ENCODE results near the gene SEPTIN1.

SEPTIN1 gene

GRCh38 chr16:30406795-30407101, 24.4 kb upstream of the SEPTIN1 start:
- CTCF ChIA-PET = interaction anchor here (0.8 to 6.3 kb wide), 14 partner anchors 8 to 237 kb away, joined by 3 to 58 read pairs (median 8); partner anchors contain the start of genes DCTPP1, TBC1D10B and ZNF48
- no peak for TF ChIP-seq CTCF (IDR thresholded peaks at IDR 0.05; ENCODE audit: control extremely low read depth, extremely low read depth, low read depth, missing control alignments)
- POLR2A ChIA-PET = interaction anchor here (1.0 kb wide), 1 partner anchor 9 kb away, joined by 3 read pairs; no protein-coding TSS in a partner anchor
- DNase-seq (ENCODE audit: extremely low spot score) = no peak

- no peak for DNase-seq (ENCODE audit: extremely low spot score)
- ChIA-PET POLR2A (interaction anchor here (0.5 kb wide), 1 partner anchor 111 kb away, joined by 4 read pairs; no protein-coding TSS in a partner anchor), CTCF (interaction anchor here (0.7 to 1.8 kb wide), 5 partner anchors 10 to 28 kb away, joined by 3 to 6 read pairs (median 3); partner anchors contain the start of genes DCTPP1 and SEPTIN1)
- TF ChIP-seq CTCF (IDR thresholded peaks at IDR 0.05; ENCODE audit: control extremely low read depth, extremely low read depth, low read depth, missing control alignments) = no peak
Observed at GRCh38 chr16:30401768-30402425, 19.5 kb upstream of the SEPTIN1 start.

DNA sequence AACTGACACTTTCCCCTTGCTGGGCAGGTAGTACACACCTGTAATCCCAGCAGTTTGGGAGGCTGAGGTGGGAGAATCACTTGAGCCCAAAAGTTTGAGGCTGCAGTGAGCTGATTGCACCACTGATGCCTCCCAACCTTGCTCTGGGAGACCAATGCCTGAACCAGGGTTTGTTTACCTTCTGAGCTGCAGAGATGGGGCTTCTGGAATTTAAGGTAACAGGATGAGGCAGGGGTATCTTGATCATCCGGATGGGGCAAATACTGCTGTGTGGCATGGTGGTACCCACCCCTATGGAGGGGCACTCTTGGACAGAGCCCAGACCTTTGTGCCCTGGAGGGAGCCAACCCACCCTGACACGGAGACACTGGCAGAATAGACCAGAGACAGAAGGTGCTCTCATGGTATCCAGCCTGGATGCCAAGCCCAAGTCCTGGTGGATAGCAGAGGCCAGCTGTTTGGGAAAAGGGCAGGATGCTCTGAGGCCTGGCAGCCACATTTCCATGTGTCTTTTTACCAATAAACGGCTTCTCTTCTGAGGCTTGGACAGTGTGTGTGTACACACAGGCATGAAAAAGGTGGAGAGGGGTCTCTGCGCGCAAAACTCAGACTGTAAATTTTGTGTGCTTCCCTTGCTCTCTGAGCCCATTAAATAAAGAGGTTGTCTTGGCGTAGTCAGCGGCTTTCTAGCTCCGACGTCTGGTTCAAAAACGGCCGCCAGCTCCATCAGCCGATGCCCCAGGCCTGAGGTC, 17.2 kb upstream of the SEPTIN1 start:
- CTCF ChIA-PET = interaction anchor here (0.9 to 3.7 kb wide), 5 partner anchors 9 to 229 kb away, joined by 3 to 29 read pairs (median 3); partner anchors contain the start of genes DCTPP1, SEPTIN1 and ZNF771
- POLR2A ChIA-PET = interaction anchor here (0.9 kb wide), 1 partner anchor 10 kb away, joined by 4 read pairs; no protein-coding TSS in a partner anchor
- no peak for TF ChIP-seq CTCF (IDR thresholded peaks at IDR 0.05; ENCODE audit: control extremely low read depth, extremely low read depth, low read depth, missing control alignments)
- no peak for DNase-seq (ENCODE audit: extremely low spot score)

DNA sequence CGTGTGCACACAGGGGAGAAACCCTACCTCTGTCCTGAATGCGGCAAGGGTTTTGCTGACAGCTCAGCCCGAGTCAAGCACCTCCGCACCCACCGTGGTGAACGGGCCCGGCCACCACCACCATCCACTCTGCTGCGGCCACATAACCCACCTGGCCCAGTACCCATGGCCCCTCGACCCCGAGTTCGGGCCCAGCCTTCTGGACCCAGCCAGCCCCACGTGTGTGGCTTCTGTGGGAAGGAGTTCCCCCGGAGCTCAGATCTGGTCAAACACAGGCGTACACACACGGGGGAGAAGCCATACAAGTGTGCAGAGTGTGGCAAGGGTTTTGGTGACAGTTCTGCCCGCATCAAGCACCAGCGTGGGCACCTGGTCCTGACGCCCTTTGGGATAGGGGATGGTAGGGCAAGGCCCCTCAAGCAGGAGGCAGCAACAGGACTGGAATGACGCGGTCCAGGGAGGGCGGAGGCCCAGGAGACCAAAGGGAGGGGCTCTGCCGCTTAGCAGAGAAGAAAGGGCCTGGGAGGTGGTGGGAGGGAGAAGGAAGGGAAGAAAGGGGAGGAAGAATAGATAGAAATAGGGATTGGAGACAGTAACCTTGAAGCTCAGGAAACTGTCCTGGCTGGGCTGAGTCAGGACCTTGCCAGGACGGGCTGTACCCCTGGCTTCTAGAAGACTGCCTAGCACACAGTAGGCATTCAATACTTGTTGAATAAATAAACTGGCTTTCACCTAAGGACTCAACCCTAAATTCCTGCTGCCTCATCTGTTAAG, 16.5 kb upstream of the SEPTIN1 start:
- CTCF ChIA-PET = interaction anchor here (0.9 to 3.7 kb wide), 6 partner anchors 9 to 307 kb away, joined by 3 to 29 read pairs (median 3); partner anchors contain the start of genes DCTPP1, TBX6 and ZNF771
- no peak for TF ChIP-seq CTCF (IDR thresholded peaks at IDR 0.05; ENCODE audit: control extremely low read depth, extremely low read depth, low read depth, missing control alignments)
- POLR2A ChIA-PET = interaction anchor here (0.9 kb wide), 1 partner anchor 11 kb away, joined by 4 read pairs; no protein-coding TSS in a partner anchor
- DNase-seq (ENCODE audit: extremely low spot score) = no peak

DNA sequence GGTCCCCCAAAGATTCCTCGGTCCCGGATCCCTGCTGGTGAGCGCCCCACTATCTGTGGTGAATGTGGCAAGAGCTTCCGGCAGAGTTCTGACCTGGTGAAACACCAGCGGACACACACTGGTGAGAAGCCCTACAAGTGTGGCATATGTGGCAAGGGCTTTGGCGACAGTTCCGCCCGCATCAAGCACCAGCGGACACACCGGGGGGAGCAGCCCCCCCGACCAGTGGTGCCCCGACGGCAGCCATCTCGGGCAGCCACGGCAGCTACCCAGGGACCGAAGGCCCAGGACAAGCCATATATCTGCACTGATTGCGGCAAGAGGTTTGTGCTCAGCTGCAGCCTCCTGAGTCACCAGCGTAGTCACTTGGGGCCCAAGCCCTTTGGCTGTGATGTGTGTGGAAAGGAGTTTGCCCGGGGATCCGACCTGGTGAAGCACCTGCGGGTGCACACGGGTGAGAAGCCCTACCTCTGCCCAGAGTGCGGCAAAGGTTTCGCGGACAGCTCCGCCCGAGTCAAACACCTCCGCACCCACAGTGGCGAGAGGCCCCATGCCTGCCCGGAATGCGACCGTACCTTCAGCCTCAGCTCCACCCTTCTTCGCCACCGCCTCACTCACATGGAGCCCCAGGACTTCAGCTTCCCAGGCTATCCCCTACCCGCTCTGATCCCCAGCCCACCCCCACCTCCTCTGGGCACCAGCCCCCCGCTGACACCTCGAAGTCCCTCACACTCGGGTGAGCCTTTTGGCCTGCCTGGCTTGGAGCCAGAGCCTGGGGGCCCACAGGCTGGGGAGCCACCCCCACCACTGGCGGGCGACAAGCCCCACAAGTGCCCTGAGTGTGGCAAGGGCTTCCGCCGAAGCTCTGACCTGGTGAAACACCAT, 15.7 kb upstream of the SEPTIN1 start:
- ChIA-PET POLR2A (no interaction called here), CTCF (interaction anchor here (0.9 to 3.7 kb wide), 6 partner anchors 10 to 306 kb away, joined by 3 to 29 read pairs (median 3); partner anchors contain the start of genes DCTPP1, TBX6 and ZNF771)
- DNase-seq (ENCODE audit: extremely low spot score) = no peak
- no peak for TF ChIP-seq CTCF (IDR thresholded peaks at IDR 0.05; ENCODE audit: control extremely low read depth, extremely low read depth, low read depth, missing control alignments)
